H1 (cell line): ENCODE results near the gene RAPGEF5. TPM values are rescaled to one million over a fixed set of nuclear protein-coding genes. Genes with fewer than 3 reads are reported as not detected.

Source experiments
- CTCF ChIA-PET: fragments of 300-600 bp; sonication (Branson Sonifier 250); formaldehyde crosslinking; loops from one replicate; lab custom pipeline; 2021; ENCODE audit not compliant: partially characterized antibody; lab: Charles Lee
- POLR2A ChIA-PET: fragments of 300-600 bp; sonication (Branson Sonifier 250); formaldehyde crosslinking; loops from one replicate; lab custom pipeline; 2021; ENCODE audit warnings: inconsistent platforms; ENCODE audit not compliant: partially characterized antibody; lab: Charles Lee
- DNase-seq, 2 experiments: peaks; one replicate each; pipeline versions ENCODE4 v3.0.0 to v3.0.0-alpha.2; 2010 to 2022; ENCODE audit warnings: low spot score in 2 of 2, low read depth in 1 of 2, mixed read lengths in 1 of 2
- FAIRE-seq: peaks from 2 replicates; lab custom pipeline; 2011; peaks lifted over from hg19 to GRCh38; lab: Jason Lieb, UNC
- H2AFZ ChIP-seq: 2 replicates; pipeline ENCODE4 v1.8.1; 2012; ENCODE audit warnings: low read length, inconsistent platforms
- H2AK5ac ChIP-seq: 2 replicates; pipeline ENCODE4 v1.6.1; 2013; ENCODE audit warnings: low read depth, low read length
- H2BK120ac ChIP-seq: replicated peaks from 2 replicates; pipeline ENCODE3; 2013; ENCODE audit warnings: low read depth, low read length, inconsistent platforms
- H2BK12ac ChIP-seq: 2 replicates; pipeline ENCODE4 v1.6.1; 2013; ENCODE audit warnings: low read depth, low read length
- H2BK15ac ChIP-seq: 2 replicates; pipeline ENCODE4 v1.6.1; 2013; ENCODE audit warnings: low read length
- H2BK20ac ChIP-seq: 2 replicates; pipeline ENCODE4 v1.6.1; 2013; ENCODE audit warnings: low read length
- H2BK5ac ChIP-seq: 2 replicates; pipeline ENCODE4 v1.6.1; 2013; ENCODE audit warnings: low read depth, low read length
- H3K14ac ChIP-seq: 2 replicates; pipeline ENCODE4 v1.6.1; 2013; ENCODE audit warnings: inconsistent platforms; ENCODE audit not compliant: insufficient read length
- H3K18ac ChIP-seq: 2 replicates; pipeline ENCODE4 v1.6.1; 2013; ENCODE audit warnings: low read length; ENCODE audit errors: extremely low read depth
- H3K23ac ChIP-seq: 2 replicates; pipeline ENCODE4 v1.6.1; 2013; ENCODE audit warnings: inconsistent platforms; ENCODE audit not compliant: insufficient read length
- H3K23me2 ChIP-seq: 2 replicates; pipeline ENCODE4 v1.6.1; 2013; ENCODE audit warnings: low read depth, low read length
- H3K27ac ChIP-seq: 2 replicates; pipeline ENCODE4 v1.6.1; 2011; ENCODE audit warnings: low read depth, low read length, inconsistent platforms
- H3K27me3 ChIP-seq, 4 experiments: replicated peaks in 1 of 4; 1 replicate in 1 of 4; 2 replicates in 3 of 4; pipeline versions ENCODE4 v1.6.1 to v1.8.1; 2011 to 2013; ENCODE audit warnings: low read length in 3 of 4, mild to moderate bottlenecking in 3 of 4, inconsistent platforms in 2 of 4, mixed read lengths in 2 of 4, moderate library complexity in 1 of 4; ENCODE audit not compliant: control insufficient read depth in 3 of 4, insufficient read depth in 3 of 4; ENCODE audit errors: extremely low read depth in 1 of 4
- H3K36me3 ChIP-seq, 4 experiments: 2 replicates each; pipeline versions ENCODE4 v1.6.1 to v1.8.1; 2011 to 2013; ENCODE audit warnings: mild to moderate bottlenecking in 4 of 4, low read length in 3 of 4, moderate library complexity in 2 of 4, control low read depth in 1 of 4, inconsistent platforms in 1 of 4; ENCODE audit not compliant: insufficient read depth in 4 of 4, control insufficient read depth in 2 of 4
- H3K4ac ChIP-seq: replicated peaks from 2 replicates; pipeline ENCODE3; 2013; ENCODE audit warnings: low read length, low read depth, mixed read lengths, inconsistent platforms; ENCODE audit not compliant: insufficient read length
- H3K4me1 ChIP-seq, 4 experiments: replicated peaks in 1 of 4; 1 replicate in 1 of 4; 2 replicates in 3 of 4; pipeline versions ENCODE4 v1.6.1 to v1.8.1; 2011 to 2013; ENCODE audit warnings: low read length in 3 of 4, inconsistent platforms in 2 of 4, mixed read lengths in 1 of 4; ENCODE audit not compliant: insufficient read depth in 4 of 4, control insufficient read depth in 3 of 4
- H3K4me2 ChIP-seq, 2 experiments: 2 replicates each; pipeline versions ENCODE4 v1.6.1 to v1.8.1; 2011 to 2013; ENCODE audit warnings: low read depth in 2 of 2, low read length in 2 of 2, control low read depth in 1 of 2, inconsistent platforms in 1 of 2, mild to moderate bottlenecking in 1 of 2; ENCODE audit not compliant: insufficient read depth in 1 of 2
- H3K4me3 ChIP-seq, 4 experiments: fragments of 200-600, 300-600 bp in 1 of 4; sonication (generic), shearing (Covaris generic), sonication (Bioruptor Twin) in 1 of 4; 2 replicates each; pipeline versions ENCODE4 v1.5.1 to v1.8.1; 2011 to 2016; ENCODE audit warnings: low read length in 4 of 4, low read depth in 3 of 4, control low read depth in 2 of 4, inconsistent platforms in 2 of 4, mild to moderate bottlenecking in 2 of 4, mixed read lengths in 1 of 4, moderate library complexity in 1 of 4; ENCODE audit not compliant: insufficient read depth in 2 of 4; ENCODE audit errors: extremely low read depth in 1 of 4
- H3K56ac ChIP-seq: replicated peaks from 2 replicates; pipeline ENCODE3; 2013; ENCODE audit warnings: low read depth, mild to moderate bottlenecking, mixed read lengths, low read length, inconsistent platforms; ENCODE audit not compliant: insufficient read length
- H3K79me1 ChIP-seq: 2 replicates; pipeline ENCODE4 v1.6.1; 2013; ENCODE audit warnings: low read depth, low read length, control low read depth
- H3K79me2 ChIP-seq, 2 experiments: 2 replicates each; pipeline versions ENCODE4 v1.6.1 to v1.8.1; 2012 to 2013; ENCODE audit warnings: low read length in 2 of 2, mild to moderate bottlenecking in 2 of 2, inconsistent platforms in 1 of 2; ENCODE audit not compliant: insufficient read depth in 2 of 2, control insufficient read depth in 1 of 2
- H3K9ac ChIP-seq, 4 experiments: replicated peaks in 1 of 4; 1 replicate in 1 of 4; 2 replicates in 3 of 4; pipeline versions ENCODE4 v1.6.1 to v1.8.1; 2011 to 2013; ENCODE audit warnings: low read depth in 3 of 4, low read length in 3 of 4, control low read depth in 2 of 4, mild to moderate bottlenecking in 2 of 4, moderate library complexity in 2 of 4, inconsistent platforms in 1 of 4; ENCODE audit errors: extremely low read depth in 1 of 4
- H3K9me3 ChIP-seq, 2 experiments: 2 replicates each; pipeline versions ENCODE4 v1.6.1 to v1.8.1; 2012 to 2013; ENCODE audit warnings: mild to moderate bottlenecking in 2 of 2, moderate library complexity in 2 of 2, control low read depth in 1 of 2, inconsistent platforms in 1 of 2, low read depth in 1 of 2, low read length in 1 of 2, mixed read lengths in 1 of 2; ENCODE audit not compliant: insufficient read depth in 2 of 2
- H4K20me1 ChIP-seq, 2 experiments: replicated peaks in 1 of 2; 2 replicates each; pipeline versions ENCODE3 to v1.8.1; 2011 to 2013; ENCODE audit warnings: inconsistent platforms in 2 of 2, low read length in 2 of 2, mild to moderate bottlenecking in 1 of 2; ENCODE audit not compliant: insufficient read depth in 2 of 2, control insufficient read depth in 1 of 2
- H4K5ac ChIP-seq: 2 replicates; pipeline ENCODE4 v1.6.1; 2013; ENCODE audit warnings: low read length, low read depth, mixed read lengths, inconsistent platforms; ENCODE audit not compliant: insufficient read length
- H4K8ac ChIP-seq: 2 replicates; pipeline ENCODE4 v1.8.0; 2013; ENCODE audit warnings: mild to moderate bottlenecking, moderate library complexity, low read length, inconsistent platforms; ENCODE audit not compliant: insufficient read depth; ENCODE audit errors: extremely low read depth
- H4K91ac ChIP-seq: replicated peaks from 2 replicates; pipeline ENCODE3; 2013; ENCODE audit warnings: low read length, mixed read lengths, inconsistent platforms; ENCODE audit not compliant: insufficient read length
- CEBPB ChIP-seq: IDR thresholded peaks from 2 replicates; pipeline ENCODE4 v1.6.1; 2012; ENCODE audit warnings: low read depth, low read length
- CTBP2 ChIP-seq: IDR thresholded peaks from 2 replicates; pipeline ENCODE4 v1.7.0; 2011; ENCODE audit warnings: borderline replicate concordance, mild to moderate bottlenecking, moderate library complexity, mixed read lengths, low read length; ENCODE audit not compliant: insufficient read depth, insufficient read length
- EGR1 ChIP-seq: IDR thresholded peaks from 2 replicates; pipeline ENCODE4 v1.6.1; 2011; ENCODE audit warnings: low read depth, low read length, borderline replicate concordance
- JUN ChIP-seq: IDR thresholded peaks from 2 replicates; pipeline ENCODE4 v1.6.1; 2011; ENCODE audit warnings: low read depth, mild to moderate bottlenecking, improper control_type of control experiment, low read length
- KDM4A ChIP-seq: IDR thresholded peaks from one replicate; pipeline ENCODE4 v1.7.1; 2012; ENCODE audit warnings: low read depth, mild to moderate bottlenecking, moderate library complexity, low read length, inconsistent platforms; ENCODE audit not compliant: severe bottlenecking
- POLR2A ChIP-seq, 2 experiments: IDR thresholded peaks; 1 replicate in 1 of 2; 2 replicates in 1 of 2; pipeline ENCODE4 v1.6.1; 2011; ENCODE audit warnings: low read depth in 2 of 2, low read length in 2 of 2, mild to moderate bottlenecking in 2 of 2; ENCODE audit errors: control extremely low read depth in 1 of 2
- POU5F1 ChIP-seq: IDR thresholded peaks from 2 replicates; pipeline ENCODE4 v1.6.1; 2011; ENCODE audit warnings: low read depth, mild to moderate bottlenecking, low read length, moderate library complexity
- SIRT6 ChIP-seq: IDR thresholded peaks from one replicate; pipeline ENCODE4 v1.7.1; 2012; ENCODE audit warnings: low read length, inconsistent platforms
- SIX5 ChIP-seq: IDR thresholded peaks from 2 replicates; pipeline ENCODE4 v1.6.1; 2011; ENCODE audit warnings: mild to moderate bottlenecking, low read depth, low read length
- TAF1 ChIP-seq: IDR thresholded peaks from 2 replicates; pipeline ENCODE4 v1.6.1; 2011; ENCODE audit warnings: mild to moderate bottlenecking, low read depth, low read length
- WGBS, 2 experiments: shearing (Covaris generic) in 1 of 2; methylation state at CpG; one replicate each; pipeline versions ENCODE4 v1.1.6 to v1.1.7; 2013 to 2015; ENCODE audit warnings: low lambda C conversion rate in 2 of 2, mixed read lengths in 2 of 2, inconsistent platforms in 1 of 2, low coverage in 1 of 2, missing lambda C conversion rate in 1 of 2; ENCODE audit not compliant: insufficient replicate concordance in 2 of 2, insufficient coverage in 1 of 2, insufficient read length in 1 of 2; ENCODE audit errors: extremely low coverage in 1 of 2, missing lambda C conversion rate in 1 of 2; 5-methylcytosine and 5-hydroxymethylcytosine counted together
- polyA plus RNA-seq, 7 experiments: library from polyadenylated mRNA; depleted of rRNA in 3 of 7; stranded (reverse) in 5 of 7; unstranded in 2 of 7; fragments of >200 nt in 5 of 7; fragments of 200-250 nt in 2 of 7; gene quantifications; 1 replicate in 5 of 7; 2 replicates in 1 of 7; 4 replicates in 1 of 7; pipeline versions ENCODE4 v1.2.1 to v1.2.3, GENCODE V29; 2011 to 2013; ENCODE audit warnings: missing spikeins in 2 of 7, mixed read lengths in 2 of 7
- total RNA-seq: library from RNA; stranded (reverse); fragmentation: NEBNext Ultra II Directional; extraction: Animal tissue kit (Norgen Biotek cat#: 25700); gene quantifications from 2 replicates; pipeline ENCODE4 v1.2.1, GENCODE V29; 2021

RAPGEF5 gene
- total and polyA plus RNA-seq, 2 of the 8 experiments (the other 6 are each of a cell fraction or from before 2014, with no cell fraction given) = 4.4 to 22.9 TPM

DNA sequence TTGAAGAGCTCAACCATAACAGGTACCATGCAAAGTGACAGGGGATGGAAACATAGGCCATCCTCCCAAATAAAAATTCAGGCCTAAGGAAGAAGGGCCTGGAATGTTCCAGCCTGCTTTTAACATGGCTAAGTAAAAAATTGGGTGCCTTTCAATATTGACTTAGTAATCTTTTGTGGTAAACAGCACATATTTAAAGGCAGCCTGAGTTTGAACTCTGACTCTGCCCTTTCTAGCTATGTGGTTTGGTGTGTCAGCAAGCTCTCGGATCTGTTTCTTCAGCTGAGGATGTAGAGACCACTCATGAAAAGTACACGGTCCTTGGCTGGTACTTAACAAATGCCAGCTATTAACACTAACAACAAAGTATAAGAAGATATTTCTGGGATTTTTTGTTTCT lies 219.5 kb downstream of the RAPGEF5 start:
- Histone ChIP-seq H3K14ac (no peak overlapping the region), H2BK120ac (no peak overlapping the region), H3K4ac (no peak overlapping the region), H2BK15ac (no peak overlapping the region), H2BK5ac (no peak overlapping the region), H3K27me3 (no peaks in the 10 kb centered on the region), H2BK20ac (no peak overlapping the region), H3K4me3 (no peak overlapping the region), H3K36me3 (peaks cover 0 to 21% (median 9%) of the 10 kb centered on the region in 4 experiments; a peak in 4 of 8 replicates), H3K4me1 (peaks cover 4 to 12% (median 7%) of the 10 kb centered on the region in 4 experiments), H3K79me2 (no peaks in the 10 kb centered on the region), H2BK12ac (no peak overlapping the region), H3K56ac (no peak overlapping the region), H3K23ac (no peak overlapping the region), H4K8ac (no peak overlapping the region), H3K9ac (no peak overlapping the region), H2AFZ (no peak overlapping the region), H3K79me1 (no peaks in the 10 kb centered on the region), H3K9me3 (no peaks in the 10 kb centered on the region), H3K4me2 (no peak overlapping the region), H4K20me1 (no peaks in the 10 kb centered on the region), H3K27ac (no peak overlapping the region), H2AK5ac (no peak overlapping the region), H3K23me2 (no peaks in the 10 kb centered on the region), H4K5ac (no peak overlapping the region), H3K18ac (no peak overlapping the region), H4K91ac (no peak overlapping the region)
- DNase-seq (no peak), FAIRE-seq (no peak)
- ChIA-PET POLR2A (interaction anchor here (0.6 kb wide), 1 partner anchor 52 kb away, joined by 3 read pairs; no protein-coding TSS in a partner anchor), CTCF (interaction anchor here (0.5 to 6.4 kb wide), 4 partner anchors 26 to 619 kb away, joined by 3 to 58 read pairs (median 4); no protein-coding TSS in a partner anchor)
- WGBS, 2 experiments = 92% methylated on average over 2 of the region's 2 CpGs; no CpG with 5 or more reads in 1 of the 2 experiments
- TF ChIP-seq CEBPB (no peak), TAF1 (no peak), POLR2A (IDR thresholded peaks at IDR 0.05; ENCODE audit: control extremely low read depth in 1 of 2, low read depth in 2 of 2, low read length in 2 of 2) (no peak), EGR1 (no peak), SIX5 (no peak), POU5F1 (no peak), CTBP2 (no peak), SIRT6 (no peak), KDM4A (no peak), JUN (no peak)
